A549 (cell line): Measurements from ENCODE around the gene RIN3. TPM values are rescaled to one million over a fixed set of nuclear protein-coding genes. Genes with fewer than 3 reads are reported as not detected.

ENCODE experiments used
- ATAC-seq, 2 experiments: fragments of 200-7000 bp in 1 of 2; fragments of >200 bp in 1 of 2; cut with Nextera tagmentation in 1 of 2; cut with Tn5 transposase in 1 of 2; 3 replicates each; pipeline versions ENCODE4 v1.8.0 to v1.9.1; 2018 to 2020; ENCODE audit warnings: mild to moderate bottlenecking in 1 of 2, moderate library complexity in 1 of 2
- CTCF ChIA-PET: fragments of 300-600 bp; sonication (Branson Sonifier 250); formaldehyde crosslinking; extraction: SDS; loops from one replicate; lab custom pipeline; 2021; ENCODE audit warnings: antibody characterized with exemption, inconsistent platforms; lab: Yijun Ruan, JAX
- POLR2A ChIA-PET: fragments of 350-600 bp; formaldehyde crosslinking; extraction: SDS; loops from one replicate; lab custom pipeline; 2021; ENCODE audit warnings: antibody characterized with exemption, inconsistent platforms; lab: Yijun Ruan, JAX
- DNase-seq, 2 experiments: peaks; one replicate each; pipeline versions ENCODE4 v3.0.0 to v3.0.0-alpha.2; 2011 to 2016; ENCODE audit warnings: low read depth in 1 of 2, low spot score in 1 of 2
- FAIRE-seq: peaks from 2 replicates; lab custom pipeline; 2011; peaks lifted over from hg19 to GRCh38; lab: Jason Lieb, UNC
- H3K27ac ChIP-seq, 2 experiments: fragments of >200 bp; sonication (Bioruptor Twin); formaldehyde crosslinking; 3 replicates each; pipeline ENCODE4 v1.5.1; 2016 to 2017
- H3K4me1 ChIP-seq: fragments of >200 bp; sonication (Bioruptor Twin); formaldehyde crosslinking; 3 replicates; pipeline ENCODE4 v1.6.1; 2016
- H3K4me2 ChIP-seq: fragments of >200 bp; sonication (Bioruptor Twin); formaldehyde crosslinking; 3 replicates; pipeline ENCODE4 v1.6.1; 2016
- H3K4me3 ChIP-seq: fragments of >200 bp; sonication (Bioruptor Twin); formaldehyde crosslinking; 3 replicates; pipeline ENCODE4 v1.5.1; 2016
- H3K9me3 ChIP-seq: fragments of >200 bp; sonication (Bioruptor Twin); formaldehyde crosslinking; 3 replicates; pipeline ENCODE4 v1.6.1; 2016
- ATOH8 ChIP-seq: fragments of 250-450 bp; sonication (Bioruptor Pico); IDR thresholded peaks from 2 replicates; pipeline ENCODE4 v1.5.0; 2020; ENCODE audit warnings: low read depth, mild to moderate bottlenecking, moderate library complexity
- BHLHE40 ChIP-seq: IDR thresholded peaks from 2 replicates; pipeline ENCODE4 v1.6.1; 2012; ENCODE audit warnings: low read depth, low read length, inconsistent platforms
- CBX8 ChIP-seq: fragments of 200-600 bp; sonication (generic); IDR thresholded peaks from 2 replicates; pipeline ENCODE4 v1.6.1; 2016
- CEBPB ChIP-seq, 2 experiments: fragments of >200 bp in 1 of 2; sonication (Bioruptor Twin) in 1 of 2; formaldehyde crosslinking in 1 of 2; IDR thresholded peaks; 2 replicates each; pipeline ENCODE4 v1.6.1; 2012 to 2016
- CHD4 ChIP-seq: fragments of 200-600 bp; sonication (generic); IDR thresholded peaks from 2 replicates; pipeline ENCODE4 v1.6.1; 2016; ENCODE audit warnings: antibody characterized with exemption, mild to moderate bottlenecking, borderline replicate concordance
- EP300 ChIP-seq, 2 experiments: fragments of >200 bp; sonication (Bioruptor Twin); formaldehyde crosslinking; IDR thresholded peaks; 2 replicates in 1 of 2; 3 replicates in 1 of 2; pipeline ENCODE4 v1.6.1; 2016 to 2017
- ESRRA ChIP-seq: fragments of 150-350 bp; IDR thresholded peaks from 2 replicates; pipeline ENCODE4 v1.6.1; 2014; ENCODE audit warnings: mild to moderate bottlenecking, low read length, borderline replicate concordance
- FOSL2 ChIP-seq, 2 experiments: fragments of 450-650 bp in 1 of 2; fragments of >200 bp in 1 of 2; sonication (Bioruptor Twin) in 1 of 2; formaldehyde crosslinking; IDR thresholded peaks; 2 replicates each; pipeline versions ENCODE4 v1.5.0 to v1.6.1; 2016 to 2020; ENCODE audit warnings: mild to moderate bottlenecking in 1 of 2, moderate library complexity in 1 of 2
- FOXS1 ChIP-seq: fragments of 250-450 bp; sonication (Bioruptor Pico); IDR thresholded peaks from 2 replicates; pipeline ENCODE4 v1.5.0; 2020; ENCODE audit warnings: mild to moderate bottlenecking, moderate library complexity
- GATA3 ChIP-seq: IDR thresholded peaks from 2 replicates; pipeline ENCODE4 v1.6.1; 2012; ENCODE audit warnings: borderline replicate concordance
- HES2 ChIP-seq: fragments of >200 bp; sonication (Bioruptor Twin); formaldehyde crosslinking; IDR thresholded peaks from 2 replicates; pipeline ENCODE4 v1.6.1; 2016
- HEYL ChIP-seq: fragments of 250-450 bp; sonication (Bioruptor Pico); IDR thresholded peaks from 2 replicates; pipeline ENCODE4 v1.8.0; 2021; ENCODE audit warnings: mild to moderate bottlenecking, moderate library complexity
- HOXA7 ChIP-seq: fragments of 250-450 bp; sonication (Bioruptor Pico); IDR thresholded peaks from 2 replicates; pipeline ENCODE4 v1.5.0; 2020; ENCODE audit warnings: mild to moderate bottlenecking, moderate library complexity
- HOXB13 ChIP-seq: fragments of 250-450 bp; sonication (Bioruptor Pico); IDR thresholded peaks from 2 replicates; pipeline ENCODE4 v1.5.0; 2020; ENCODE audit warnings: low read depth, mild to moderate bottlenecking, moderate library complexity
- JUN ChIP-seq, 2 experiments: fragments of >200 bp; sonication (Bioruptor Twin); formaldehyde crosslinking; IDR thresholded peaks; 2 replicates in 1 of 2; 3 replicates in 1 of 2; pipeline ENCODE4 v1.6.1; 2016 to 2017
- KDM5A ChIP-seq: fragments of 200-600 bp; sonication (generic); IDR thresholded peaks from 2 replicates; pipeline ENCODE4 v1.6.1; 2016; ENCODE audit warnings: antibody characterized with exemption, mild to moderate bottlenecking
- MAFK ChIP-seq: fragments of 450-650 bp; IDR thresholded peaks from 2 replicates; pipeline ENCODE4 v1.6.1; 2014; ENCODE audit not compliant: partially characterized antibody
- MAX ChIP-seq: IDR thresholded peaks from 2 replicates; pipeline ENCODE4 v1.6.1; 2012
- NPAS2 ChIP-seq: fragments of 250-450 bp; sonication (Bioruptor Pico); IDR thresholded peaks from 2 replicates; pipeline ENCODE4 v1.8.0; 2022; ENCODE audit warnings: mild to moderate bottlenecking, moderate library complexity, borderline replicate concordance
- RAD21 ChIP-seq, 2 experiments: fragments of >200 bp in 1 of 2; sonication (Bioruptor Twin) in 1 of 2; formaldehyde crosslinking in 1 of 2; IDR thresholded peaks in 1 of 2; conservative IDR thresholded peaks in 1 of 2; 2 replicates in 1 of 2; 3 replicates in 1 of 2; pipeline ENCODE4 v1.6.1; 2012 to 2018; ENCODE audit warnings: inconsistent platforms in 1 of 2
- RCOR1 ChIP-seq: fragments of 150-350 bp; IDR thresholded peaks from 2 replicates; pipeline ENCODE4 v1.6.1; 2014; ENCODE audit warnings: antibody characterized with exemption, low read length, low read depth
- RFX5 ChIP-seq: fragments of 450-650 bp; IDR thresholded peaks from 2 replicates; pipeline ENCODE4 v1.7.1; 2014; ENCODE audit warnings: antibody characterized with exemption, mild to moderate bottlenecking, moderate library complexity
- SMC3 ChIP-seq: fragments of >200 bp; sonication (Bioruptor Twin); formaldehyde crosslinking; IDR thresholded peaks from 3 replicates; pipeline ENCODE4 v1.6.1; 2018; ENCODE audit warnings: inconsistent platforms
- USF2 ChIP-seq: fragments of 450-650 bp; IDR thresholded peaks from 2 replicates; pipeline ENCODE4 v1.6.1; 2014; ENCODE audit warnings: antibody characterized with exemption
- ZC3H11A ChIP-seq: fragments of 450-650 bp; IDR thresholded peaks from 2 replicates; pipeline ENCODE4 v1.6.1; 2014; ENCODE audit warnings: antibody characterized with exemption, mild to moderate bottlenecking
- WGBS: methylation state at CpG from one replicate; pipeline ENCODE4 v1.1.6; 2017; ENCODE audit errors: missing lambda C conversion rate; 5-methylcytosine and 5-hydroxymethylcytosine counted together
- polyA plus RNA-seq, 4 experiments: library from polyadenylated mRNA; depleted of rRNA in 3 of 4; stranded (reverse); fragments of >200 nt; fragmentation: RNase III in 1 of 4; extraction: RNeasy Plus Mini Kit Qiagen cat#74134 plus additional on column Dnase treatment in 1 of 4; gene quantifications; 2 replicates in 3 of 4; 3 replicates in 1 of 4; pipeline ENCODE4 v1.2.3, GENCODE V29; 2011 to 2017

RIN3 gene
- polyA plus RNA-seq, 2 of the 4 experiments (the other 2 are of a cell fraction): 5.6 to 14.5 TPM

- H3K27ac ChIP-seq: no peak overlapping the region
- POLR2A ChIA-PET: no interaction called here
- DNase-seq: no peak
- peaks cover 17% of the 10 kb centered on the region for H3K9me3 ChIP-seq
- TF ChIP-seq ZC3H11A (no peak), BHLHE40 (no peak), MAX (no peak), ATOH8 (CRISPR knock-in tag) (no peak), KDM5A (no peak), FOSL2 (IDR thresholded peaks at IDR 0.05) (no peak), FOSL2 (CRISPR knock-in tag; IDR thresholded peaks at IDR 0.05) (no peak), RAD21 (conservative IDR thresholded peaks at IDR 0.05 in 1 of 2, IDR thresholded peaks at IDR 0.05 in 1 of 2) (no peak), HEYL (CRISPR knock-in tag) (no peak), CEBPB (IDR thresholded peaks at IDR 0.05) (no peak), CHD4 (no peak)
- no peak for ATAC-seq
- CTCF ChIA-PET: no interaction called here
- H3K4me1 ChIP-seq: no peaks in the 10 kb centered on the region
- 89% methylated on average over 6 of the region's 6 CpGs for WGBS
- FAIRE-seq: no peak
- no peak overlapping the region for H3K4me3 ChIP-seq
- no peak overlapping the region for H3K4me2 ChIP-seq
These were observed 49.4 kb upstream of the RIN3 start for GRCh38 chr14:92464156-92464555.

- DNase-seq (no peak), FAIRE-seq (no peak), ATAC-seq (no peak; a peak in 1 of 6 replicates)
- Histone ChIP-seq H3K4me2 (no peak overlapping the region), H3K4me1 (no peaks in the 10 kb centered on the region), H3K27ac (no peak overlapping the region), H3K4me3 (no peak overlapping the region), H3K9me3 (peaks cover 17% of the 10 kb centered on the region)
- 81% methylated on average over 9 of the region's 9 CpGs for WGBS
- ChIA-PET CTCF (interaction anchor here (1.1 to 3.9 kb wide), 2 partner anchors 8 to 139 kb away, joined by 3 to 27 read pairs; no protein-coding TSS in a partner anchor), POLR2A (no interaction called here)
- TF ChIP-seq FOXS1 (CRISPR knock-in tag): no peak
- no peak for TF ChIP-seq CHD4
- no peak for TF ChIP-seq USF2
- no peak for TF ChIP-seq RCOR1
- no peak for TF ChIP-seq MAFK
- TF ChIP-seq KDM5A: no peak
- no peak for TF ChIP-seq CBX8
- TF ChIP-seq GATA3: no peak
- TF ChIP-seq RAD21 (conservative IDR thresholded peaks at IDR 0.05 in 1 of 2, IDR thresholded peaks at IDR 0.05 in 1 of 2): no peak
- no peak for TF ChIP-seq HOXB13 (CRISPR knock-in tag)
- no peak for TF ChIP-seq NPAS2
- TF ChIP-seq HOXA7 (CRISPR knock-in tag): no peak
- TF ChIP-seq ESRRA: no peak
- no peak for TF ChIP-seq HES2
- no peak for TF ChIP-seq SMC3
- no peak for TF ChIP-seq JUN (IDR thresholded peaks at IDR 0.05)
- no peak for TF ChIP-seq RFX5
- TF ChIP-seq EP300 (IDR thresholded peaks at IDR 0.05): no peak
These were observed 48.9 kb upstream of the RIN3 start for GRCh38 chr14:92464716-92465115.
